Adrenal gland (tissue), 12 donors: ENCODE results near the gene APOF. TPM values are rescaled to one million over a fixed set of nuclear protein-coding genes. Genes with fewer than 3 reads are reported as not detected.
"Not testable (repeated sequence)": the region's sequence is repeated elsewhere in the genome, so short reads cannot be mapped to it uniquely, and the experiment has no call there.

Source experiments
- DNase-seq, 7 donors: peaks; one replicate each; pipeline ENCODE4 v3.0.0-alpha.2; 2019 to 2020
- H3K27ac ChIP-seq, 5 donors: fragments of 200-600 bp; sonication (generic) in 4 of 5; 1 replicate in 3 of 5; 2 replicates in 2 of 5; pipeline versions ENCODE4 v1.5.1 to v1.8.0; 2016 to 2020; ENCODE audit warnings: mild to moderate bottlenecking in 1 of 5
- H3K27me3 ChIP-seq: fragments of 200-600 bp; 2 replicates; pipeline ENCODE4 v1.8.0; 2021
- H3K36me3 ChIP-seq, 2 donors: fragments of 200-600 bp; replicated peaks in 1 of 2; 1 replicate in 1 of 2; 2 replicates in 1 of 2; pipeline versions ENCODE4 v1.5.1 to v1.8.0; 2018 to 2022
- H3K4me1 ChIP-seq, 2 donors: fragments of 200-600 bp; replicated peaks in 1 of 2; 1 replicate in 1 of 2; 2 replicates in 1 of 2; pipeline versions ENCODE4 v1.5.1 to v1.8.0; 2018 to 2021
- H3K4me3 ChIP-seq, 4 donors: fragments of 200-600 bp; sonication (generic) in 3 of 4; one replicate each; pipeline ENCODE4 v1.5.1; 2016 to 2018
- H3K9me3 ChIP-seq, 3 donors: fragments of 200-600 bp; sonication (generic) in 1 of 3; replicated peaks in 1 of 3; 1 replicate in 2 of 3; 2 replicates in 1 of 3; pipeline versions ENCODE4 v1.5.1 to v1.8.0; 2016 to 2021
- POLR2A ChIP-seq, 2 donors: fragments of 450-650 bp; IDR thresholded peaks; one replicate each; pipeline ENCODE4 v1.6.1; 2017; ENCODE audit warnings: antibody characterized with exemption in 2 of 2, mild to moderate bottlenecking in 2 of 2, moderate library complexity in 1 of 2
- WGBS, 4 donors: extraction: QIAGEN DNeasy Blood & Tissue Kit in 2 of 4; methylation state at CpG; one replicate each; pipeline versions ENCODE4 v1.1.5 to v1.1.7; 2013 to 2017; 5-methylcytosine and 5-hydroxymethylcytosine counted together
- intact Hi-C, 2 donors: fragments of 100-400 bp; cut with DNase I; formaldehyde crosslinking; loops; one replicate each; pipeline versions ENCODE4 v1.14.1 to v1.15.0; 2022 to 2023
- polyA plus RNA-seq, 3 donors: library from polyadenylated mRNA; stranded (reverse); fragments of 200-250 nt in 2 of 3; fragments of 350-450 nt in 1 of 3; fragmentation: Illumina TruSeq in 1 of 3; extraction: RNeasy Lipid Tissue Mini Kit (QIAGEN cat#74804) in 1 of 3; gene quantifications; one replicate each; pipeline ENCODE4 v1.2.3, GENCODE V29; 2013 to 2014
- total RNA-seq, 9 donors: library from RNA; depleted of rRNA in 4 of 9; stranded (reverse); fragments of >200 nt in 4 of 9; fragments of 120-200 nt in 1 of 9; fragmentation: NEBNext Ultra II Directional in 1 of 9; extraction: Animal tissue kit (Norgen Biotek cat#: 25700) in 1 of 9; gene quantifications; one replicate each; pipeline versions ENCODE4 v1.1.0 to v1.2.4, GENCODE V29; 2013 to 2023
- TF ChIP-seq, protein P1 (sequence below), 6 experiments: fragments of 450-650 bp in 4 of 6; fragments of 200-600 bp in 2 of 6; sonication (generic) in 1 of 6; IDR thresholded peaks; 1 replicate in 5 of 6; 2 replicates in 1 of 6; pipeline versions ENCODE4 v1.5.1 to v1.8.0; 2016 to 2021; ENCODE audit warnings: antibody characterized with exemption in 6 of 6, mild to moderate bottlenecking in 2 of 6, moderate library complexity in 1 of 6
- donor health status: healthy with polysubstance abuse.
- donor health status: Bipolar disorder and iron deficiency.
- donor health status: DM: yes; HTN: yes; CAD: no.
- donor health status: DM: no; HTN: no; CAD: no.
- donor health status: DM: no; HTN: no; CAD: no.
- donor health status: DM: yes; HTN: yes; CAD: no.

APOF gene
- total and polyA plus RNA-seq, 12 donors, result 0.24 TPM; not detected in 11

GRCh38 chr12:56346675-56347074 is 16.0 kb downstream of the APOF start:
- intact Hi-C loops, result no loop called here
- no peaks in the 10 kb centered on the region for H3K27me3 ChIP-seq
- no peak overlapping the region for H3K4me3 ChIP-seq
- TF ChIP-seq, protein P1, sequence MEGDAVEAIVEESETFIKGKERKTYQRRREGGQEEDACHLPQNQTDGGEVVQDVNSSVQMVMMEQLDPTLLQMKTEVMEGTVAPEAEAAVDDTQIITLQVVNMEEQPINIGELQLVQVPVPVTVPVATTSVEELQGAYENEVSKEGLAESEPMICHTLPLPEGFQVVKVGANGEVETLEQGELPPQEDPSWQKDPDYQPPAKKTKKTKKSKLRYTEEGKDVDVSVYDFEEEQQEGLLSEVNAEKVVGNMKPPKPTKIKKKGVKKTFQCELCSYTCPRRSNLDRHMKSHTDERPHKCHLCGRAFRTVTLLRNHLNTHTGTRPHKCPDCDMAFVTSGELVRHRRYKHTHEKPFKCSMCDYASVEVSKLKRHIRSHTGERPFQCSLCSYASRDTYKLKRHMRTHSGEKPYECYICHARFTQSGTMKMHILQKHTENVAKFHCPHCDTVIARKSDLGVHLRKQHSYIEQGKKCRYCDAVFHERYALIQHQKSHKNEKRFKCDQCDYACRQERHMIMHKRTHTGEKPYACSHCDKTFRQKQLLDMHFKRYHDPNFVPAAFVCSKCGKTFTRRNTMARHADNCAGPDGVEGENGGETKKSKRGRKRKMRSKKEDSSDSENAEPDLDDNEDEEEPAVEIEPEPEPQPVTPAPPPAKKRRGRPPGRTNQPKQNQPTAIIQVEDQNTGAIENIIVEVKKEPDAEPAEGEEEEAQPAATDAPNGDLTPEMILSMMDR (IDR thresholded peaks at IDR 0.05), result no peak
- TF ChIP-seq POLR2A (IDR thresholded peaks at IDR 0.05), result no peak
- no peak overlapping the region for H3K27ac ChIP-seq
- WGBS, 4 donors, result 83 to 90% (median 87%) methylated on average over 6 to 7 of the region's 7 CpGs
- peaks cover 0 to 90% of the 10 kb centered on the region in 2 donors for H3K36me3 ChIP-seq
- no peak for DNase-seq
- H3K4me1 ChIP-seq, result no peaks in the 10 kb centered on the region
- no peaks in the 10 kb centered on the region for H3K9me3 ChIP-seq

GRCh38 chr12:56342290-56342689 is 20.4 kb downstream of the APOF start:
- DNase-seq, H3K4me3 ChIP-seq, H3K4me1 ChIP-seq, H3K27ac ChIP-seq, intact Hi-C loops, H3K9me3 ChIP-seq, H3K27me3 ChIP-seq: not testable (repeated sequence)
- peaks cover 0 to 46% of the 10 kb centered on the region in 2 donors for H3K36me3 ChIP-seq
- WGBS, 4 donors, result 96 to 100% (median 97%) methylated on average over 2 of the region's 2 CpGs

GRCh38 chr12:56341616-56342015 is 21.0 kb downstream of the APOF start:
- Histone ChIP-seq H3K4me1 (peaks cover 0 to 5% of the 10 kb centered on the region in 2 donors), H3K36me3 (peaks cover 0 to 40% of the 10 kb centered on the region in 2 donors), H3K9me3 (no peaks in the 10 kb centered on the region), H3K4me3 (no peak overlapping the region), H3K27me3 (no peaks in the 10 kb centered on the region), H3K27ac (no peak overlapping the region)
- WGBS, 4 donors, result 20 to 43% (median 25%) methylated on average over 1 of the region's 1 CpG
- no peak for DNase-seq
- intact Hi-C loops, result no loop called here
- TF ChIP-seq POLR2A (IDR thresholded peaks at IDR 0.05), result no peak
- TF ChIP-seq, protein P1 (IDR thresholded peaks at IDR 0.05), result no peak

DNA sequence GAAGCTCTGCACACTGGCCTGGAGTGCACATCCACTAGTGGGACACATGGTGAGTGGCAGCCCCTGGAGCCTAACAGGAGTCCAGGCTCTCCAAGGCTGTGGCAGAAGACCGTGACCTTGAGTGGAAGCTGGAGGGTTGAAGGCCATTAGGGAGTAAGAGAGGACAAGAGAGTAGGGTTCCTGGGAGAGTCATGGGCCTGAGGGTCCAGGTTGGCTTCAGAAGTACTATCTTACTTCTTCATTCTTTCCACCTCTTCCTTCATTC is 23.6 kb downstream of the APOF start:
- 29 to 62% (median 58%) methylated on average over 1 of the region's 1 CpG for WGBS, 4 donors
- H3K27ac ChIP-seq, result peak overlapping the region in 1 of 5 donors; percentile 5

More for the DNA sequence above, 23.6 kb downstream of the APOF start:
- Histone ChIP-seq H3K9me3 (no peaks in the 10 kb centered on the region), H3K4me3 (no peak overlapping the region), H3K4me1 (peaks cover 0 to 11% of the 10 kb centered on the region in 2 donors), H3K36me3 (peaks cover 0 to 20% of the 10 kb centered on the region in 2 donors), H3K27me3 (no peaks in the 10 kb centered on the region)
- TF ChIP-seq POLR2A (IDR thresholded peaks at IDR 0.05), result no peak
- TF ChIP-seq, protein P1 (IDR thresholded peaks at IDR 0.05), result no peak
- no peak for DNase-seq
- intact Hi-C loops, result no loop called here
